Activated CD4-positive, CD25-positive, alpha-beta regulatory T cell (primary cell): ENCODE measurements around the gene MME.
"Not testable (repeated sequence)": the region's sequence is repeated elsewhere in the genome, so short reads cannot be mapped to it uniquely, and the experiment has no call there.

Source experiments
- DNase-seq, 4 experiments: peaks; one replicate each; lab custom pipeline; 2025; lab: John Stamatoyannopoulos, UW

MME gene

GRCh38 chr3:155192957-155193746 lies 113.0 kb downstream of the MME start:
- DNase-seq: no peak

- DNase-seq: no peak
Observed at GRCh38 chr3:155193868-155194267, 113.7 kb downstream of the MME start.

DNA sequence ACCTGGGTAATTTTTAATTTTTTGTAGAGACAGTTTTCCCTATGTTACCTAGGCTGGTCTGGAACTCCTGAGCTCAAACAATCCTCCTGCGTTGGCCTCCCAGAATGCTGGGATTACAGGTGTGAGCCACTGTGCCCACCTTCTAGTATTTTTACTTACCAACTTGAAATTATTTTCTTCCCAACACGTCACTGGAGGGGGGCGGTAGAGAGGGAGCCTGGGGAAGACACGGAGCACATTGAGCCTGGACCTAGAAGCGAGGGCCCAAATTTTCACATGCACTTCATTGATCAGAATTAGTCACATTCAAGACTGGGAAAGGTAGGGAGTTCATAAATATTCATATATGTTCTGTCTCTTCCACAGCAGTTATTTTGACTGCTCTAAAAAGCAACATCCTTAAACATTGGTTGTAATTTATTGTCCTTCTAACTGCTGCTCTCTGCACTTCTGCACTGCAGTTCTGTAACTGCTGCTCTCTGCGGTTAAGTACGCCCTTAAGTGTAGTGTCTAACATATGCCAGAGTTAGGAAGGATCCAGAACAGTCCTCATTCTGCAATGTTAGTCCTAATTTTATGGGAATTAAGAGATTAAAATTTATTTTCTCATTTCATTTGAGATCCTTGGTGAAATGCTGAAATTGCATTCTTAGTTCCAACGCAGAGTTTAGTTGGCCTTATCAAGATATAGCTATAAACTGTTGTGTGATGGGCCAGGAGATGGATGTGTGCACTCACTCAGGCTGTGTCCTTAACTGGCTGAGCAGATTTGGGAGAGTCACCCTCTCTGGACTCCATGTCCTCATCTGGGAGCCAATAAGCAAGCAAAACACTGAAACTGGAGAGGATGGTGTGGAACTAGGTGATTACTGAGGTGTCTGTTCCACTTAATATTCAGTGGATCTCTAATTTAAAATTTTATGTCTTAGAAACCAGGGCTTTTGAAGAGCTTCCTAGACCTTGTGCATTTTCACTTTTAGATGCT lies 115.1 kb downstream of the MME start:
- DNase-seq: no peak

DNA sequence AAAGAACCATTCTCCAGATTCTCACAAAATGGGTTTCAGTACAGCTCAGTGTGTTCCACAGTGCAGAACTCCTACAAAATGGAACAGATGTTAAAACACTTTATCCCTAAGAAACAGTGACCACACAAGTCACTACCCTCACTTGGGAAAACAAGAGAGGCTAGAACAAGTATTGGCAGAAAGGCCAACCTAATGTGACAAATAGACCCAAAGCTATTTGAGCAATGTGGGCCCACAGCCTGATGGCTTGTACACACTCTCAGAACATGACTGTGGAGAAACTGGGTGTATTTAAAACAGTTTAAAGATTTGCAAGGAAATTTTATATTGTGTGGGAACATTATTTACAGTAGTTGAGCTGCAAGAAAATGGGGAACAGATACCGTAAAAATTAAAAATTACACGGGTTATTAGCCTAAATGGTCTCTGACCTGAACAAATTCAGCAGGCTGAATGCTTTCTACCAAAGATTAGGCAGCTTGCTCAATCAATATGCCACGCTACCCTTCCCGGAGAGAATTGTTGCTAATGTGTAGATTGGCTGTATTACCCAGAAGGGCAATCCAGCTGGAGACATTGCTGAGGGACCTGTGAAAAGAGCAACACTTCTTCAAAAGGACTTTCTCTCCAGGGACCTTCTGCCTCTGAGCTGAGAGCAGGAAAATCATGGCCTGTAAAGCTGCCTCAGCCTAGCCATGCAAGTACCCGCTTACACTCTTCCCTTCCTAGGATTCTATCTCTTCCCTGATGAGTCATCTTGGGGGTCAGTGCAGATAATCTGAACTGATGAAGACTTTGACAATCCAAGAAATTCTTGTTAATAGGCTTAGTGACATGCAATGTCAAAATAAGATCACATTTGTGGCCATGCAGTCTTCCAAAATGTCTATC lies 116.3 kb downstream of the MME start:
- DNase-seq: no peak

DNA sequence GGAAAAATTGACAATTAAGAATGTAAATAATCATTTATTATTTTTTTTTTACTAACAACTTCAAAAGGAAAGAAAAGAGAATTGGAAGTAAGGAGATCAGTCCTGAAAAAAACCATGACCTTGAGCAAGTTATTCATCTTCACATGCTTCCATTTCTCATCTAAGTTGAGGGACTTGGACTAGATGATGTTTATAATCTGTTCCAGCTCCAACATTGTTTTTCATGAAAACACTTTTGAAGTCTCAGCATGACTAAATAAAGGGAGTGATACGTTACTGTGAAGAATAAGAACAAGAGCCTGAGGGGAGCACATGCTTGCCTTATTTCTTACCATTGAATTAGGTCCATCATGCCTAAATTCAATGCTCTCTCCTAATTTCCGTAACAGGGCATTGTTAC lies 117.7 kb downstream of the MME start:
- DNase-seq: no peak

DNA sequence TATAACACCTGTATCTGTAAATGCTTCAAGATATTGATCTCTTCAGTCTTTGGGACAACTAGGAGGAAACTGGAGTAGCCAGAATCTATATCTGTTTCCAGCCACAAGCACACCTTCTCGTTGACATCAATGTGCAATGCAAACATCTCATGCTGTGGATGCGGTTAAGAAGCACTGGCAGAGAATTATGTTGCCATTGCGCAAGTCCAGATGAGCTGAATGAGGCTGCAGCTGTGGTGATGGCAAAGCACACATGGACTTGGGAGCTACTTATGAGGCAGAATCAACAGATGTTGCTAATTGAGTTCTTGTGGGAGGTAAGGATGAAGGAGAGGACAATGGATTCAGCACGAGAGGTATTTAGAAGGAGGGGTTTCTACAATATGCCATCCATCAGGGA lies 122.5 kb downstream of the MME start:
- no peak for DNase-seq

- DNase-seq: no peak
Observed at GRCh38 chr3:155204851-155205250, 124.7 kb downstream of the MME start.

GRCh38 chr3:155208183-155208800 lies 128.2 kb downstream of the MME start:
- DNase-seq: no peak

- DNase-seq: no peak
Observed at GRCh38 chr3:155210736-155211135, 130.6 kb downstream of the MME start.

GRCh38 chr3:155211266-155211665 lies 131.1 kb downstream of the MME start:
- DNase-seq: no peak

DNA sequence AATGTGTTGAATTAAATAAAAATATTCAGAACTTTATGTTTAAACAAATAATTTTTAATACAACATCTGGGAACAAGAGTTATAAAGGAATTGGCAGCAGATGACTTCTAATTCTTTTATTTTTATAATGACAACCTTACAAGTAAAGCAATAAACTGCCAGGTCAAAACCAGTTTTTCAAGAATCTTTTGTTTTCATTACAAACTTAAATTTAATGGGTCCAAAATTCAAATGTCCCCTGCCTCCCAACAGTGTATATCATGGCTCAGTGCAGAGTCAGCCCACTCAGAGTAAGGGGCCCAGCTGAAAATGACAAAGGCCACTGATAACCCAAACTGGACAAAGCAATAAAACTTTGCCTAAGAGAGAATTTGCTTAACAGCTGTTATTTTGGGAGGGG lies 131.8 kb downstream of the MME start:
- no peak for DNase-seq

DNA sequence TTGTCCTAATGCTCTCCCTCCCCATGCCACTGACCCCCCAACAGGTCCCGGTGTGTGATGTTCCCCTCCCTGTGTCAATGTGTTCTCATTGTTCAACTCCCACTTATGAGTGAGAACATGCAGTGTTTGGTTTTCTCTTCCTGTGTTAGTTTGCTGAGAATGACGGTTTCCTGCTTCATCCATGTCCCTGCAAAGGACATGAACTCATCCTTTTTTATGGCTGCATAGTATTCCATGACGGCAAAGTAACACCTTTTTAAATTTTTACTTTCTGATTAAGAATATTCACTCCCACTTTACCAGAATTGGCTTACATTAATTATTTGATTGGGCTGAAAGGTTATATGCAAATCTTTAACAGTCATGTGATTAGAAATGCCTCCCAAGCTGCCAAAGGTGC lies 135.9 kb downstream of the MME start:
- DNase-seq: not testable (repeated sequence)

DNA sequence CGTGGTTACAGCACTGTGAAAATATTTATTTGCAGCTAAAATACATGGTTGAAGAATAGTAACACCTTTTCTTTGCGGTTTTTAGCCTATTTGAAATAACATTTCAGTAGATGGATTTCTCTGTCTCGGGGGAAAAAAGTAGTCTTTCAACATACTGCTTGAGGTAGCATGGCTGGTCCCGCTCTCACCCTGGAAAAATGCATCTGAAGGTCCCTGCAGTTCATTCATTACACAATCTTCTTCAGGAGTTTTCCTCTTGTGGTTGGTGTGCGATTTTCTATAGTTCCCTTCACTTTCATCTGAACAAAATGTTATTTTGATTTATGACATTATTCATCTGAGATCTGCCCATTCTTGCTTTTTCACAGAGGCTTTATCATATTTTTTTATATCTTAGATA lies 137.5 kb downstream of the MME start:
- DNase-seq: no peak

- DNase-seq: no peak
Observed at GRCh38 chr3:155218462-155218861, 138.3 kb downstream of the MME start.

DNA sequence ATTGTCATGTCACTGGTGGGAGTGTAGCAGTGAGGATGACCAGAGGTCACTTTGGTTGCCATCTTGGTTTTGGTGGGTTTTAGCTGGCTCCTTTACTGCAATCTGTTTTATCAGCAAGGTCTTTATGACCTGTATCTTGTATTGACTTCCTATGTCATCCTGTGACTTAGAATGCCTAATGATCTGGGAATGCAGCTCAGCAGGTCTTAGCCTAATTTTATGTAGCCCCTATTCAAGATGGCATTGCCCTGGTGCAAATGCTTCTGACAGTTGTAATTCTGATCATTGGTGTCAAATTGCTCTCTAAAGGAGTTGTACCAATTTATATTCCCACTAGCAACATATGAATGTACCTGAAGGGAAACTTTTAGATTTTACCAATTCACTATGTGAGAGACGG lies 139.0 kb downstream of the MME start:
- no peak for DNase-seq

GRCh38 chr3:155225417-155225816 lies 145.3 kb downstream of the MME start:
- DNase-seq: no peak

- no peak for DNase-seq
Observed at GRCh38 chr3:155227141-155227540, 147.0 kb downstream of the MME start.

DNA sequence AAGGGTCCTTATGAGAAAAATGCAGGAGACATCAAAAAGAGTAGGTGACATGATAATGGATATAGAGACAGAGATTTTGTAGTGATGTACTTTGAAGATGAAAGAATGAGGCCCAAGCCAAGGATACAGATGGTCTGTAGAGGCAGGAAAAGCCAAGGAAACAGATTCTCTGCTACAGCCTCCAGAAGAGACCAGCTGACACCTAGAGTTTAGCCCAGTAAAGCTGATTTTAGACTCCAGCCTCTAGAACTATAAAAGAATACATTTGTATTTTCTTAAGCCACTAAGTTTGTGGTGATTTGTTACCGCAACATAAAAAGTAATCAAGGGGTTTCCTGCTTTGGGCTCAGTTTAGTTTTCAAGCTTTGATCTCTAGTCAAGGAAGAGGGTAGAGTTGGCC lies 148.6 kb downstream of the MME start:
- no peak for DNase-seq

DNA sequence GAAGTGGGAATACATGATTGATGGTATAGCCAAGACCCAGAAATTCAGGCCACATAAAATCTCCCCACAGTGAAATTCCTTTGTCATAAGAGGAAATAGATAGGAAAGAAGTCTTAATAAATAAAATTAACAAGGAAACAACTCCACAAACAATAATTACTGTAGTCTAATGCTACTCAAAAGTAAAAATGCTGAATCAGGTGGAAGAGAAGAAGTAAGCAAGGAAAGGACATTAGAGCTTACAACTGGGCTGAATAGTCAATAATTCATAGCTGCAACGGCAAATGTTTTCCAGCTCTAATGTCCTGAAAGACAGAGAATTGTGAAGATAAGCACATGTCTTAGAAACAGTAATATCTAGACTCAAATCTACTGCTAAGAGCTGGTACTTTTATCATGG lies 149.0 kb downstream of the MME start:
- no peak for DNase-seq

GRCh38 chr3:155230382-155230781 lies 150.3 kb downstream of the MME start:
- no peak for DNase-seq

DNA sequence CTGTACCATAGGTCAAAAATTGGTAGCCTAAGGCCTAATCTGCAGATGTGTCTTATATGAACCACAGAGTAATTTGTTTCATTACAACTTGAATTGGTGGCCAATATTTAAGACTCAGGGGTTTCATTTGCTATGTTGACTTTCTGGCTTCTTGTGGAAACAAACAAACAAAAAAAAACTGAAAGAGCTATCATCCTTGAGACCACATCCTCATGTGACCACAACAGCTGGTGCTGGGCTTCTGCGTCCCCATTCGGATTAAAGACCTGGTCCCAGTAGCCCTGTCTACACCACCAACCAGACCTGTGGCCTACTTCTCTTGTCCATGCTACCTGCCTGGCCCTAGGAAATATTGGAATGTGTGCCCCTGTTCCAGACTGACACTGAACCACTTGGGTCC lies 151.7 kb downstream of the MME start:
- no peak for DNase-seq

- DNase-seq: no peak
Observed at GRCh38 chr3:155232605-155233004, 152.5 kb downstream of the MME start.
